GM21528 (cell line): ENCODE results near the gene LYPD6B.

Experiments used
- ATAC-seq: cut with Tn5 transposase; IDR thresholded peaks from one replicate; pipeline ENCODE4 v1.9.1; 2021; ENCODE audit warnings: mild to moderate bottlenecking, moderate library complexity; ENCODE audit not compliant: unreplicated experiment, low FRiP score

LYPD6B gene

GRCh38 chr2:149101818-149102217, 63.3 kb downstream of the LYPD6B start:
- ATAC-seq, result no peak

- no peak for ATAC-seq
Measured at GRCh38 chr2:149103081-149103620, 64.7 kb downstream of the LYPD6B start.

- no peak for ATAC-seq
Measured at GRCh38 chr2:149104221-149104620, 65.7 kb downstream of the LYPD6B start.

- no peak for ATAC-seq
Measured at GRCh38 chr2:149112068-149112467, 73.6 kb downstream of the LYPD6B start.

- ATAC-seq, result no peak
Measured at GRCh38 chr2:149112713-149113112, 74.2 kb downstream of the LYPD6B start.

- no peak for ATAC-seq
Measured at GRCh38 chr2:149115781-149116180, 77.3 kb downstream of the LYPD6B start.

GRCh38 chr2:149119368-149119767, 80.9 kb downstream of the LYPD6B start:
- ATAC-seq, result no peak

GRCh38 chr2:149122516-149122915, 84.0 kb downstream of the LYPD6B start:
- ATAC-seq, result no peak

- ATAC-seq, result no peak
Measured at GRCh38 chr2:149125031-149125725, 86.7 kb downstream of the LYPD6B start.

GRCh38 chr2:149129433-149129832, 90.9 kb downstream of the LYPD6B start:
- ATAC-seq, result no peak

GRCh38 chr2:149132339-149132738, 93.8 kb downstream of the LYPD6B start:
- ATAC-seq, result no peak

- ATAC-seq, result no peak
Measured at GRCh38 chr2:149132901-149133300, 94.4 kb downstream of the LYPD6B start.

- ATAC-seq, result no peak
Measured at GRCh38 chr2:149134335-149134923, 95.9 kb downstream of the LYPD6B start.

- ATAC-seq, result no peak
Measured at GRCh38 chr2:149136111-149136510, 97.6 kb downstream of the LYPD6B start.

GRCh38 chr2:149141046-149141445, 102.5 kb downstream of the LYPD6B start:
- no peak for ATAC-seq

- no peak for ATAC-seq
Measured at GRCh38 chr2:149143734-149144133, 105.2 kb downstream of the LYPD6B start.

GRCh38 chr2:149145314-149146295, 107.1 kb downstream of the LYPD6B start:
- no peak for ATAC-seq

GRCh38 chr2:149146876-149147275, 108.4 kb downstream of the LYPD6B start:
- no peak for ATAC-seq

- no peak for ATAC-seq
Measured at GRCh38 chr2:149148194-149149006, 109.9 kb downstream of the LYPD6B start.

- ATAC-seq, result no peak
Measured at GRCh38 chr2:149149007-149149297, 110.5 kb downstream of the LYPD6B start.
